Mammary epithelial cell (primary cell): ENCODE measurements around the gene NBPF4.

Experiments
- EZH2 ChIP-seq: IDR thresholded peaks from 2 replicates; pipeline ENCODE4 v1.6.1; 2012; ENCODE audit warnings: low read length, inconsistent platforms, borderline replicate concordance
- TF ChIP-seq, protein P1 (sequence below), 2 donors: IDR thresholded peaks in 1 of 2; conservative IDR thresholded peaks in 1 of 2; 2 replicates each; pipeline ENCODE4 v1.5.1; 2011 to 2012; ENCODE audit warnings: inconsistent platforms in 2 of 2, low read length in 2 of 2, mild to moderate bottlenecking in 2 of 2, control low read depth in 1 of 2, low read depth in 1 of 2; ENCODE audit not compliant: insufficient read depth in 1 of 2; ENCODE audit errors: extremely low read depth in 1 of 2

DNA sequence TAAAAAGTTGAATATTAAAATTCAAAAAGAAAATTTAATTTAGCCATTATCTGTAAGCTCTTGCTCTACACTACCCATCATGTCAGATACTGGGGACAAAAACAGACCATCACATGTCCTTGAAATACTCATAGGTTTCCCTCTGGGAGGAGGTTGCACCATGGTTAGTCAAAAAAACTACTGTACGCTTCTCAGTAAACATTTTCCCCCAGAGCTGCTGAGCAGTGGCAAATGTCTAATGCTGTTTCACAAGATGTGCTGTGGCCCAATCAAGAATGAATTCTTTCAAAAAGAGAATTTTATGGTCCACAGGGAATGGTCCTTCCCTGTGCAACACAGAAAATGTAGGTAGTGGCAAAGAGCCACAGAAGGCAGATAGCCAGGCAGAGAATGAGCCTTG lies 49.8 kb downstream of the NBPF4 start:
- TF ChIP-seq, protein P1, sequence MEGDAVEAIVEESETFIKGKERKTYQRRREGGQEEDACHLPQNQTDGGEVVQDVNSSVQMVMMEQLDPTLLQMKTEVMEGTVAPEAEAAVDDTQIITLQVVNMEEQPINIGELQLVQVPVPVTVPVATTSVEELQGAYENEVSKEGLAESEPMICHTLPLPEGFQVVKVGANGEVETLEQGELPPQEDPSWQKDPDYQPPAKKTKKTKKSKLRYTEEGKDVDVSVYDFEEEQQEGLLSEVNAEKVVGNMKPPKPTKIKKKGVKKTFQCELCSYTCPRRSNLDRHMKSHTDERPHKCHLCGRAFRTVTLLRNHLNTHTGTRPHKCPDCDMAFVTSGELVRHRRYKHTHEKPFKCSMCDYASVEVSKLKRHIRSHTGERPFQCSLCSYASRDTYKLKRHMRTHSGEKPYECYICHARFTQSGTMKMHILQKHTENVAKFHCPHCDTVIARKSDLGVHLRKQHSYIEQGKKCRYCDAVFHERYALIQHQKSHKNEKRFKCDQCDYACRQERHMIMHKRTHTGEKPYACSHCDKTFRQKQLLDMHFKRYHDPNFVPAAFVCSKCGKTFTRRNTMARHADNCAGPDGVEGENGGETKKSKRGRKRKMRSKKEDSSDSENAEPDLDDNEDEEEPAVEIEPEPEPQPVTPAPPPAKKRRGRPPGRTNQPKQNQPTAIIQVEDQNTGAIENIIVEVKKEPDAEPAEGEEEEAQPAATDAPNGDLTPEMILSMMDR (conservative IDR thresholded peaks at IDR 0.05 in 1 of 2, IDR thresholded peaks at IDR 0.05 in 1 of 2; ENCODE audit: extremely low read depth in 1 of 2, insufficient read depth in 1 of 2, low read depth in 1 of 2, low read length in 2 of 2): no peak
- no peak for TF ChIP-seq EZH2
